GM23338 (cell line): ENCODE measurements around the gene RXRA. TPM values are rescaled to one million over a fixed set of nuclear protein-coding genes. Genes with fewer than 3 reads are reported as not detected.

Experiments
- ATAC-seq: fragments of 200-7000 bp; cut with Tn5 transposase; 3 replicates; pipeline ENCODE4 v1.9.1; 2020
- DNase-seq: peaks from one replicate; pipeline ENCODE4 v3.0.0-alpha.2; 2015; ENCODE audit warnings: low spot score
- H2AFZ ChIP-seq: fragments of 200-600 bp; sonication (generic); 2 replicates; pipeline ENCODE4 v1.8.0; 2016; ENCODE audit warnings: antibody characterized with exemption, mild to moderate bottlenecking, moderate library complexity
- H3F3A ChIP-seq: fragments of 200-600 bp; sonication (generic); replicated peaks from 2 replicates; pipeline ENCODE4 v1.8.0; 2017; ENCODE audit warnings: antibody characterized with exemption, mixed run types, low read depth
- H3K27ac ChIP-seq: fragments of 200-600 bp; sonication (generic); 2 replicates; pipeline ENCODE4 v1.6.1; 2016; ENCODE audit warnings: low read depth
- H3K27me3 ChIP-seq: fragments of 200-600 bp; sonication (generic); 2 replicates; pipeline ENCODE4 v1.8.0; 2016; ENCODE audit warnings: mild to moderate bottlenecking, mixed run types, moderate library complexity; ENCODE audit not compliant: insufficient read depth
- H3K36me3 ChIP-seq: fragments of 200-600 bp; sonication (generic); 2 replicates; pipeline ENCODE4 v1.8.0; 2016; ENCODE audit warnings: mild to moderate bottlenecking; ENCODE audit not compliant: insufficient read depth
- H3K4me1 ChIP-seq: fragments of 200-600 bp; sonication (generic); 2 replicates; pipeline ENCODE4 v1.8.0; 2016; ENCODE audit warnings: mild to moderate bottlenecking, moderate library complexity; ENCODE audit not compliant: insufficient read depth
- H3K4me2 ChIP-seq: fragments of 200-600 bp; sonication (generic); 2 replicates; pipeline ENCODE4 v1.7.1; 2017; ENCODE audit warnings: mixed run types
- H3K4me3 ChIP-seq: fragments of 200-600 bp; sonication (generic); 2 replicates; pipeline ENCODE4 v1.6.1; 2016; ENCODE audit warnings: mixed run types
- H3K79me2 ChIP-seq: fragments of 200-600 bp; sonication (generic); replicated peaks from 2 replicates; pipeline ENCODE4 v1.8.0; 2017; ENCODE audit warnings: mild to moderate bottlenecking; ENCODE audit not compliant: insufficient read depth
- H3K9me2 ChIP-seq: fragments of 200-600 bp; sonication (generic); 2 replicates; pipeline ENCODE4 v1.8.0; 2017; ENCODE audit not compliant: insufficient read depth
- H4K20me1 ChIP-seq: fragments of 200-600 bp; sonication (generic); replicated peaks from 2 replicates; pipeline ENCODE4 v1.8.0; 2017; ENCODE audit warnings: mild to moderate bottlenecking; ENCODE audit not compliant: insufficient read depth
- H3K27ac Mint-ChIP-seq: 2 replicates; pipeline ENCODE4 v1.8.0; 2020; ENCODE audit warnings: inconsistent platforms, mild to moderate bottlenecking, moderate library complexity, mixed read lengths
- H3K27me3 Mint-ChIP-seq: 3 replicates; pipeline ENCODE4 v1.8.0; 2022; ENCODE audit warnings: low read depth, mild to moderate bottlenecking, moderate library complexity, mixed read lengths, inconsistent platforms; ENCODE audit not compliant: insufficient read depth, poor library complexity
- H3K36me3 Mint-ChIP-seq: 3 replicates; pipeline ENCODE4 v1.8.0; 2021; ENCODE audit warnings: low read depth, mild to moderate bottlenecking, inconsistent platforms, moderate library complexity, mixed read lengths
- H3K4me1 Mint-ChIP-seq: 3 replicates; pipeline ENCODE4 v1.8.0; 2020; ENCODE audit warnings: mild to moderate bottlenecking, inconsistent platforms, mixed read lengths
- H3K4me3 Mint-ChIP-seq: 3 replicates; pipeline ENCODE4 v1.8.0; 2021; ENCODE audit warnings: moderate library complexity, mild to moderate bottlenecking, inconsistent platforms, mixed read lengths
- H3K9me3 Mint-ChIP-seq: 3 replicates; pipeline ENCODE4 v1.8.0; 2020; ENCODE audit warnings: moderate library complexity, mild to moderate bottlenecking, inconsistent platforms, mixed read lengths
- CREB1 ChIP-seq: fragments of 250-450 bp; sonication (Bioruptor Pico); IDR thresholded peaks from 2 replicates; pipeline ENCODE4 v1.5.0; 2020; ENCODE audit warnings: low read depth, mild to moderate bottlenecking, moderate library complexity
- ETS1 ChIP-seq: IDR thresholded peaks from 2 replicates; pipeline ENCODE4 v1.6.1; 2016; ENCODE audit warnings: antibody characterized with exemption
- EZH2 ChIP-seq: fragments of 200-600 bp; sonication (generic); IDR thresholded peaks from one replicate; pipeline ENCODE4 v1.8.0; 2017; ENCODE audit warnings: antibody characterized with exemption, mild to moderate bottlenecking, low read depth; ENCODE audit not compliant: unreplicated experiment
- EZH2phosphoT487 ChIP-seq: fragments of 200-600 bp; sonication (generic); IDR thresholded peaks from one replicate; pipeline ENCODE4 v1.8.1; 2018; ENCODE audit warnings: antibody characterized with exemption; ENCODE audit not compliant: unreplicated experiment
- JUNB ChIP-seq: IDR thresholded peaks from one replicate; pipeline ENCODE4 v1.6.1; 2016; ENCODE audit warnings: antibody characterized with exemption; ENCODE audit not compliant: unreplicated experiment
- NANOG ChIP-seq: IDR thresholded peaks from 2 replicates; pipeline ENCODE4 v1.6.1; 2016; ENCODE audit warnings: antibody characterized with exemption, borderline replicate concordance
- POLR2AphosphoS5 ChIP-seq: IDR thresholded peaks from 2 replicates; pipeline ENCODE4 v1.6.1; 2016; ENCODE audit warnings: antibody characterized with exemption, low read depth
- STAT1 ChIP-seq: IDR thresholded peaks from one replicate; pipeline ENCODE4 v1.6.1; 2016; ENCODE audit warnings: antibody characterized with exemption; ENCODE audit not compliant: unreplicated experiment
- ZNF114 ChIP-seq: fragments of 250-450 bp; sonication (Bioruptor Pico); IDR thresholded peaks from 2 replicates; pipeline ENCODE4 v1.5.0; 2020; ENCODE audit warnings: mild to moderate bottlenecking, moderate library complexity
- ZNF331 ChIP-seq: fragments of 250-450 bp; sonication (Bioruptor Pico); IDR thresholded peaks from 2 replicates; pipeline ENCODE4 v1.5.0; 2020; ENCODE audit warnings: low read depth, mild to moderate bottlenecking, moderate library complexity
- polyA plus RNA-seq: library from polyadenylated mRNA; unstranded; fragments of >200 nt; fragmentation: Nextera tagmentation; extraction: Ambion mirVana; gene quantifications from 2 replicates; pipeline ENCODE4 v1.2.1, GENCODE V29; 2016
- total RNA-seq: library from RNA; depleted of rRNA; stranded (reverse); fragments of >200 nt; shearing (Covaris generic); gene quantifications from 2 replicates; pipeline ENCODE4 v1.2.3, GENCODE V29; 2014
- TF ChIP-seq, protein P1 (sequence below): fragments of 250-450 bp; sonication (Bioruptor Pico); IDR thresholded peaks from 2 replicates; pipeline ENCODE4 v1.5.0; 2020; ENCODE audit warnings: mild to moderate bottlenecking, moderate library complexity
- TF ChIP-seq, protein P2 (sequence below): IDR thresholded peaks from one replicate; pipeline ENCODE4 v1.6.1; 2018; ENCODE audit warnings: antibody characterized with exemption; ENCODE audit not compliant: unreplicated experiment
- TF ChIP-seq, protein P3 (sequence below), 2 experiments: fragments of 200-600 bp in 1 of 2; sonication (generic) in 1 of 2; conservative IDR thresholded peaks; 2 replicates each; pipeline versions ENCODE4 v1.5.1 to v1.6.1; 2016 to 2017; ENCODE audit warnings: antibody characterized with exemption in 2 of 2, low read depth in 2 of 2, mild to moderate bottlenecking in 2 of 2, moderate library complexity in 1 of 2

RXRA gene
- total and polyA plus RNA-seq, 2 experiments from 2014 or later: 4.9 to 17.9 TPM

- Histone ChIP-seq H3K79me2 (no peaks in the 10 kb centered on the region), H3K36me3 (no peaks in the 10 kb centered on the region), H3K4me2 (no peak overlapping the region), H3K4me1 (no peaks in the 10 kb centered on the region), H3K27ac (no peak overlapping the region), H3K9me2 (no peaks in the 10 kb centered on the region), H3K27me3 (no peaks in the 10 kb centered on the region), H4K20me1 (no peaks in the 10 kb centered on the region), H3K4me3 (no peak overlapping the region), H2AFZ (no peak overlapping the region), H3F3A (no peaks in the 10 kb centered on the region)
- Mint-ChIP-seq H3K27ac (no peak overlapping the region), H3K9me3 (no peaks in the 10 kb centered on the region), H3K4me1 (no peaks in the 10 kb centered on the region), H3K4me3 (no peak overlapping the region), H3K27me3 (peaks cover 5% of the 10 kb centered on the region), H3K36me3 (no peaks in the 10 kb centered on the region)
- TF ChIP-seq, protein P1, sequence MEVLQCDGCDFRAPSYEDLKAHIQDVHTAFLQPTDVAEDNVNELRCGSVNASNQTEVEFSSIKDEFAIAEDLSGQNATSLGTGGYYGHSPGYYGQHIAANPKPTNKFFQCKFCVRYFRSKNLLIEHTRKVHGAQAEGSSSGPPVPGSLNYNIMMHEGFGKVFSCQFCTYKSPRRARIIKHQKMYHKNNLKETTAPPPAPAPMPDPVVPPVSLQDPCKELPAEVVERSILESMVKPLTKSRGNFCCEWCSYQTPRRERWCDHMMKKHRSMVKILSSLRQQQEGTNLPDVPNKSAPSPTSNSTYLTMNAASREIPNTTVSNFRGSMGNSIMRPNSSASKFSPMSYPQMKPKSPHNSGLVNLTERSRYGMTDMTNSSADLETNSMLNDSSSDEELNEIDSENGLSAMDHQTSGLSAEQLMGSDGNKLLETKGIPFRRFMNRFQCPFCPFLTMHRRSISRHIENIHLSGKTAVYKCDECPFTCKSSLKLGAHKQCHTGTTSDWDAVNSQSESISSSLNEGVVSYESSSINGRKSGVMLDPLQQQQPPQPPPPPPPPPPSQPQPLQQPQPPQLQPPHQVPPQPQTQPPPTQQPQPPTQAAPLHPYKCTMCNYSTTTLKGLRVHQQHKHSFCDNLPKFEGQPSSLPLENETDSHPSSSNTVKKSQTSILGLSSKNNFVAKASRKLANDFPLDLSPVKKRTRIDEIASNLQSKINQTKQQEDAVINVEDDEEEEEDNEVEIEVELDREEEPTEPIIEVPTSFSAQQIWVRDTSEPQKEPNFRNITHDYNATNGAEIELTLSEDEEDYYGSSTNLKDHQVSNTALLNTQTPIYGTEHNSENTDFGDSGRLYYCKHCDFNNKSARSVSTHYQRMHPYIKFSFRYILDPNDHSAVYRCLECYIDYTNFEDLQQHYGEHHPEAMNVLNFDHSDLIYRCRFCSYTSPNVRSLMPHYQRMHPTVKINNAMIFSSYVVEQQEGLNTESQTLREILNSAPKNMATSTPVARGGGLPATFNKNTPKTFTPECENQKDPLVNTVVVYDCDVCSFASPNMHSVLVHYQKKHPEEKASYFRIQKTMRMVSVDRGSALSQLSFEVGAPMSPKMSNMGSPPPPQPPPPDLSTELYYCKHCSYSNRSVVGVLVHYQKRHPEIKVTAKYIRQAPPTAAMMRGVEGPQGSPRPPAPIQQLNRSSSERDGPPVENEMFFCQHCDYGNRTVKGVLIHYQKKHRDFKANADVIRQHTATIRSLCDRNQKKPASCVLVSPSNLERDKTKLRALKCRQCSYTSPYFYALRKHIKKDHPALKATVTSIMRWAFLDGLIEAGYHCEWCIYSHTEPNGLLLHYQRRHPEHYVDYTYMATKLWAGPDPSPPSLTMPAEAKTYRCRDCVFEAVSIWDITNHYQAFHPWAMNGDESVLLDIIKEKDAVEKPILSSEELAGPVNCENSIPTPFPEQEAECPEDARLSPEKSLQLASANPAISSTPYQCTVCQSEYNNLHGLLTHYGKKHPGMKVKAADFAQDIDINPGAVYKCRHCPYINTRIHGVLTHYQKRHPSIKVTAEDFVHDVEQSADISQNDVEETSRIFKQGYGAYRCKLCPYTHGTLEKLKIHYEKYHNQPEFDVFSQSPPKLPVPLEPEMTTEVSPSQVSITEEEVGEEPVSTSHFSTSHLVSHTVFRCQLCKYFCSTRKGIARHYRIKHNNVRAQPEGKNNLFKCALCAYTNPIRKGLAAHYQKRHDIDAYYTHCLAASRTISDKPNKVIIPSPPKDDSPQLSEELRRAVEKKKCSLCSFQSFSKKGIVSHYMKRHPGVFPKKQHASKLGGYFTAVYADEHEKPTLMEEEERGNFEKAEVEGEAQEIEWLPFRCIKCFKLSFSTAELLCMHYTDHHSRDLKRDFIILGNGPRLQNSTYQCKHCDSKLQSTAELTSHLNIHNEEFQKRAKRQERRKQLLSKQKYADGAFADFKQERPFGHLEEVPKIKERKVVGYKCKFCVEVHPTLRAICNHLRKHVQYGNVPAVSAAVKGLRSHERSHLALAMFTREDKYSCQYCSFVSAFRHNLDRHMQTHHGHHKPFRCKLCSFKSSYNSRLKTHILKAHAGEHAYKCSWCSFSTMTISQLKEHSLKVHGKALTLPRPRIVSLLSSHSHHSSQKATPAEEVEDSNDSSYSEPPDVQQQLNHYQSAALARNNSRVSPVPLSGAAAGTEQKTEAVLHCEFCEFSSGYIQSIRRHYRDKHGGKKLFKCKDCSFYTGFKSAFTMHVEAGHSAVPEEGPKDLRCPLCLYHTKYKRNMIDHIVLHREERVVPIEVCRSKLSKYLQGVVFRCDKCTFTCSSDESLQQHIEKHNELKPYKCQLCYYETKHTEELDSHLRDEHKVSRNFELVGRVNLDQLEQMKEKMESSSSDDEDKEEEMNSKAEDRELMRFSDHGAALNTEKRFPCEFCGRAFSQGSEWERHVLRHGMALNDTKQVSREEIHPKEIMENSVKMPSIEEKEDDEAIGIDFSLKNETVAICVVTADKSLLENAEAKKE: no peak
- TF ChIP-seq, protein P2, sequence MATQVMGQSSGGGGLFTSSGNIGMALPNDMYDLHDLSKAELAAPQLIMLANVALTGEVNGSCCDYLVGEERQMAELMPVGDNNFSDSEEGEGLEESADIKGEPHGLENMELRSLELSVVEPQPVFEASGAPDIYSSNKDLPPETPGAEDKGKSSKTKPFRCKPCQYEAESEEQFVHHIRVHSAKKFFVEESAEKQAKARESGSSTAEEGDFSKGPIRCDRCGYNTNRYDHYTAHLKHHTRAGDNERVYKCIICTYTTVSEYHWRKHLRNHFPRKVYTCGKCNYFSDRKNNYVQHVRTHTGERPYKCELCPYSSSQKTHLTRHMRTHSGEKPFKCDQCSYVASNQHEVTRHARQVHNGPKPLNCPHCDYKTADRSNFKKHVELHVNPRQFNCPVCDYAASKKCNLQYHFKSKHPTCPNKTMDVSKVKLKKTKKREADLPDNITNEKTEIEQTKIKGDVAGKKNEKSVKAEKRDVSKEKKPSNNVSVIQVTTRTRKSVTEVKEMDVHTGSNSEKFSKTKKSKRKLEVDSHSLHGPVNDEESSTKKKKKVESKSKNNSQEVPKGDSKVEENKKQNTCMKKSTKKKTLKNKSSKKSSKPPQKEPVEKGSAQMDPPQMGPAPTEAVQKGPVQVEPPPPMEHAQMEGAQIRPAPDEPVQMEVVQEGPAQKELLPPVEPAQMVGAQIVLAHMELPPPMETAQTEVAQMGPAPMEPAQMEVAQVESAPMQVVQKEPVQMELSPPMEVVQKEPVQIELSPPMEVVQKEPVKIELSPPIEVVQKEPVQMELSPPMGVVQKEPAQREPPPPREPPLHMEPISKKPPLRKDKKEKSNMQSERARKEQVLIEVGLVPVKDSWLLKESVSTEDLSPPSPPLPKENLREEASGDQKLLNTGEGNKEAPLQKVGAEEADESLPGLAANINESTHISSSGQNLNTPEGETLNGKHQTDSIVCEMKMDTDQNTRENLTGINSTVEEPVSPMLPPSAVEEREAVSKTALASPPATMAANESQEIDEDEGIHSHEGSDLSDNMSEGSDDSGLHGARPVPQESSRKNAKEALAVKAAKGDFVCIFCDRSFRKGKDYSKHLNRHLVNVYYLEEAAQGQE: no peak
- no peak for TF ChIP-seq POLR2AphosphoS5
- TF ChIP-seq ETS1: no peak
- TF ChIP-seq ZNF331 (CRISPR knock-in tag): no peak
- no peak for TF ChIP-seq STAT1
- TF ChIP-seq EZH2: no peak
- TF ChIP-seq JUNB: no peak
- no peak for TF ChIP-seq NANOG
- no peak for TF ChIP-seq CREB1 (CRISPR knock-in tag)
- TF ChIP-seq ZNF114: no peak
- TF ChIP-seq, protein P3, sequence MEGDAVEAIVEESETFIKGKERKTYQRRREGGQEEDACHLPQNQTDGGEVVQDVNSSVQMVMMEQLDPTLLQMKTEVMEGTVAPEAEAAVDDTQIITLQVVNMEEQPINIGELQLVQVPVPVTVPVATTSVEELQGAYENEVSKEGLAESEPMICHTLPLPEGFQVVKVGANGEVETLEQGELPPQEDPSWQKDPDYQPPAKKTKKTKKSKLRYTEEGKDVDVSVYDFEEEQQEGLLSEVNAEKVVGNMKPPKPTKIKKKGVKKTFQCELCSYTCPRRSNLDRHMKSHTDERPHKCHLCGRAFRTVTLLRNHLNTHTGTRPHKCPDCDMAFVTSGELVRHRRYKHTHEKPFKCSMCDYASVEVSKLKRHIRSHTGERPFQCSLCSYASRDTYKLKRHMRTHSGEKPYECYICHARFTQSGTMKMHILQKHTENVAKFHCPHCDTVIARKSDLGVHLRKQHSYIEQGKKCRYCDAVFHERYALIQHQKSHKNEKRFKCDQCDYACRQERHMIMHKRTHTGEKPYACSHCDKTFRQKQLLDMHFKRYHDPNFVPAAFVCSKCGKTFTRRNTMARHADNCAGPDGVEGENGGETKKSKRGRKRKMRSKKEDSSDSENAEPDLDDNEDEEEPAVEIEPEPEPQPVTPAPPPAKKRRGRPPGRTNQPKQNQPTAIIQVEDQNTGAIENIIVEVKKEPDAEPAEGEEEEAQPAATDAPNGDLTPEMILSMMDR (conservative IDR thresholded peaks at IDR 0.05; ENCODE audit: low read depth in 2 of 2): no peak
- TF ChIP-seq EZH2phosphoT487: no peak
- ATAC-seq: no peak
- DNase-seq: no peak
Observed at GRCh38 chr9:134473141-134474054, 147.1 kb downstream of the RXRA start.
